ENCODE measurements around the gene ANKMY2.

- TF ChIP-seq CTCF (IDR thresholded peaks at IDR 0.05) (no peak), ZFX (IDR thresholded peaks at IDR 0.05; ENCODE audit: borderline replicate concordance) (no peak)
These were observed 24.0 kb upstream of the ANKMY2 start for GRCh38 chr7:16669581-16669980.
